GM12801 (cell line): Measurements from ENCODE around the gene TIMM10.

Experiments
- CTCF ChIP-seq: IDR thresholded peaks from one replicate; pipeline ENCODE4 v1.5.1; 2011; ENCODE audit warnings: control low read depth; ENCODE audit not compliant: insufficient read length; ENCODE audit errors: extremely low read depth

The TIMM10 gene

GRCh38 chr11:57530596-57531507, at the start of gene TIMM10:
TSS of gene TIMM10 (minus strand) at chr11:57530754. CDS start at chr11:57530189, 565 bp downstream.
- TF ChIP-seq CTCF, result no peak

- no peak for TF ChIP-seq CTCF
These were observed 43.5 kb upstream of the TIMM10 start for GRCh38 chr11:57574061-57574460.

- TF ChIP-seq CTCF, result no peak
These were observed 41.1 kb upstream of the TIMM10 start for GRCh38 chr11:57571606-57572005.

GRCh38 chr11:57568330-57568766, 37.8 kb upstream of the TIMM10 start:
- no peak for TF ChIP-seq CTCF

GRCh38 chr11:57567515-57568329, 37.2 kb upstream of the TIMM10 start, which contains the start of gene UBE2L6:
TSS of gene UBE2L6 (minus strand) at chr11:57567672. CDS start at chr11:57567611, 61 bp downstream.
- TF ChIP-seq CTCF, result no peak

GRCh38 chr11:57566905-57567514, 36.5 kb upstream of the TIMM10 start:
- TF ChIP-seq CTCF, result no peak
